SK-N-SH (cell line): ENCODE data around the gene YARS1. TPM values are rescaled to one million over a fixed set of nuclear protein-coding genes. Genes with fewer than 3 reads are reported as not detected.

Source experiments
- CTCF ChIA-PET: fragments of 300-600, 350-600 bp; formaldehyde crosslinking; extraction: SDS; loops from one replicate; lab custom pipeline; 2021; lab: Yijun Ruan, JAX
- POLR2A ChIA-PET: fragments of 350-600 bp; sonication (Branson Sonifier 250); formaldehyde crosslinking; extraction: SDS; loops from one replicate; lab custom pipeline; 2020; ENCODE audit warnings: antibody characterized with exemption, inconsistent platforms; lab: Yijun Ruan, JAX
- DNase-seq: peaks from one replicate; pipeline ENCODE4 v3.0.0; 2012
- H2AFZ ChIP-seq: fragments of 200-600 bp; sonication (generic); 2 replicates; pipeline ENCODE4 v1.8.1; 2016; ENCODE audit warnings: antibody characterized with exemption, mild to moderate bottlenecking, low read depth
- H3F3A ChIP-seq: fragments of 200-600 bp; sonication (generic); replicated peaks from 2 replicates; pipeline ENCODE3; 2016; ENCODE audit warnings: antibody characterized with exemption, mild to moderate bottlenecking; ENCODE audit not compliant: insufficient read depth
- H3K27ac ChIP-seq, 2 experiments: fragments of 200-500 bp in 1 of 2; fragments of 200-600 bp in 1 of 2; sonication (Bioruptor generic) in 1 of 2; sonication (generic), shearing (Covaris generic) in 1 of 2; 2 replicates each; pipeline versions ENCODE4 v1.5.1 to v1.6.1; 2014 to 2016; ENCODE audit warnings: low read depth in 2 of 2, inconsistent platforms in 1 of 2, low read length in 1 of 2, mild to moderate bottlenecking in 1 of 2, mixed read lengths in 1 of 2
- H3K27me3 ChIP-seq: fragments of 200-600 bp; sonication (generic), shearing (Covaris generic); 2 replicates; pipeline ENCODE4 v1.6.1; 2016; ENCODE audit warnings: mixed run types; ENCODE audit not compliant: insufficient read depth
- H3K36me3 ChIP-seq, 2 experiments: fragments of 200-500 bp in 1 of 2; fragments of 200-600 bp in 1 of 2; sonication (Bioruptor generic) in 1 of 2; sonication (generic) in 1 of 2; replicated peaks in 1 of 2; 2 replicates each; pipeline versions ENCODE3 to v1.5.1; 2014 to 2016; ENCODE audit warnings: low read length in 1 of 2, mild to moderate bottlenecking in 1 of 2; ENCODE audit not compliant: insufficient read depth in 2 of 2, control insufficient read depth in 1 of 2
- H3K4me1 ChIP-seq, 2 experiments: fragments of 200-500 bp in 1 of 2; fragments of 200-600 bp in 1 of 2; sonication (Bioruptor generic) in 1 of 2; sonication (generic), shearing (Covaris generic) in 1 of 2; 2 replicates each; pipeline versions ENCODE4 v1.5.1 to v1.6.1; 2014 to 2016; ENCODE audit warnings: low read depth in 1 of 2, low read length in 1 of 2, mixed run types in 1 of 2; ENCODE audit not compliant: insufficient read depth in 2 of 2, control insufficient read depth in 1 of 2
- H3K4me2 ChIP-seq: fragments of 200-600 bp; sonication (generic), shearing (Covaris generic); 2 replicates; pipeline ENCODE4 v1.6.1; 2017; ENCODE audit warnings: mixed run types
- H3K4me3 ChIP-seq, 2 experiments: fragments of 200-500 bp in 1 of 2; fragments of 200-600 bp in 1 of 2; sonication (Bioruptor generic) in 1 of 2; sonication (generic), shearing (Covaris generic) in 1 of 2; 2 replicates each; pipeline versions ENCODE4 v1.5.1 to v1.8.1; 2014 to 2016; ENCODE audit warnings: low read depth in 2 of 2, inconsistent platforms in 1 of 2, low read length in 1 of 2, mild to moderate bottlenecking in 1 of 2, mixed read lengths in 1 of 2, moderate library complexity in 1 of 2
- H3K79me2 ChIP-seq: fragments of 200-600 bp; sonication (generic); 2 replicates; pipeline ENCODE4 v1.8.1; 2017; ENCODE audit warnings: mild to moderate bottlenecking; ENCODE audit not compliant: insufficient read depth
- H3K9ac ChIP-seq: fragments of 200-600 bp; sonication (generic); 2 replicates; pipeline ENCODE4 v1.6.1; 2017; ENCODE audit warnings: mixed run types
- H3K9me2 ChIP-seq: fragments of 200-600 bp; sonication (generic); 2 replicates; pipeline ENCODE4 v1.6.1; 2017; ENCODE audit warnings: mixed run types
- H3K9me3 ChIP-seq: fragments of 200-600 bp; sonication (generic); 2 replicates; pipeline ENCODE4 v1.6.1; 2017; ENCODE audit warnings: mixed run types, mild to moderate bottlenecking, moderate library complexity
- H4K20me1 ChIP-seq: fragments of 200-600 bp; sonication (generic); 2 replicates; pipeline ENCODE4 v1.6.1; 2017; ENCODE audit warnings: mild to moderate bottlenecking, mixed run types; ENCODE audit not compliant: insufficient read depth
- CHD2 ChIP-seq: fragments of 150-350 bp; IDR thresholded peaks from 2 replicates; pipeline ENCODE4 v1.6.1; 2018; ENCODE audit warnings: low read length; ENCODE audit not compliant: partially characterized antibody
- CTCF ChIP-seq: fragments of 200-600 bp; sonication (generic); IDR thresholded peaks from 2 replicates; pipeline ENCODE4 v1.6.1; 2017; ENCODE audit warnings: antibody characterized with exemption, mild to moderate bottlenecking, moderate library complexity
- ELF1 ChIP-seq: IDR thresholded peaks from 2 replicates; pipeline ENCODE4 v1.4.0; 2012
- FOXM1 ChIP-seq: IDR thresholded peaks from 2 replicates; pipeline ENCODE4 v1.4.0; 2012; ENCODE audit warnings: low read depth, mild to moderate bottlenecking
- GATA2 ChIP-seq: sonication (generic); formaldehyde crosslinking; IDR thresholded peaks from 2 replicates; pipeline ENCODE4 v1.5.0; 2020; ENCODE audit warnings: mild to moderate bottlenecking, missing genetic modification reagents
- IRF3 ChIP-seq: fragments of 150-350 bp; IDR thresholded peaks from 2 replicates; pipeline ENCODE4 v1.6.1; 2016; ENCODE audit warnings: mild to moderate bottlenecking, low read depth, low read length
- MEF2A ChIP-seq: IDR thresholded peaks from 2 replicates; pipeline ENCODE4 v1.4.0; 2012; ENCODE audit warnings: low read depth, borderline replicate concordance
- NFIC ChIP-seq: IDR thresholded peaks from 2 replicates; pipeline ENCODE4 v1.4.0; 2012; ENCODE audit warnings: borderline replicate concordance
- RFX5 ChIP-seq: IDR thresholded peaks from 2 replicates; pipeline ENCODE4 v1.6.1; 2012; ENCODE audit warnings: mild to moderate bottlenecking, improper control_type of control experiment, low read length
- RXRA ChIP-seq: IDR thresholded peaks from 2 replicates; pipeline ENCODE4 v1.4.0; 2012; ENCODE audit warnings: low read depth, mild to moderate bottlenecking, borderline replicate concordance
- TAF1 ChIP-seq: IDR thresholded peaks from 2 replicates; pipeline ENCODE4 v1.6.1; 2012; ENCODE audit warnings: low read depth, mild to moderate bottlenecking, low read length, moderate library complexity, borderline replicate concordance
- WGBS: methylation state at CpG from one replicate; pipeline ENCODE4 v1.1.6; 2017; ENCODE audit warnings: low lambda C conversion rate; 5-methylcytosine and 5-hydroxymethylcytosine counted together
- polyA plus RNA-seq, 3 experiments: library from polyadenylated mRNA; depleted of rRNA; stranded (reverse); fragments of >200 nt; gene quantifications; 2 replicates each; pipeline ENCODE4 v1.2.3, GENCODE V29; 2012

Gene YARS1
- polyA plus RNA-seq, 1 of the 3 experiments (the other 2 are of a cell fraction) = 46.3 TPM

- TF ChIP-seq IRF3 = no peak
- TF ChIP-seq GATA2 (CRISPR knock-in tag) = no peak
These were observed 57.6 kb downstream of the YARS1 start (continued) for GRCh38 chr1:32759521-32759981.

- TF ChIP-seq RFX5 = no peak
- no peaks in the 10 kb centered on the region for H3K27me3 ChIP-seq
- ChIA-PET POLR2A (interaction anchor here (1.0 kb wide), 1 partner anchor 12 kb away, joined by 3 read pairs; no protein-coding TSS in a partner anchor), CTCF (interaction anchor here (1.2 to 6.6 kb wide), 3 partner anchors 13 to 47 kb away, joined by 3 to 56 read pairs (median 13); no protein-coding TSS in a partner anchor)
- WGBS = 83% methylated on average over 1 of the region's 1 CpG
- H3F3A ChIP-seq = peaks cover 16% of the 10 kb centered on the region
- H3K4me1 ChIP-seq = peaks cover 19 to 36% of the 10 kb centered on the region in 2 experiments; a peak in 3 of 4 replicates
- H3K36me3 ChIP-seq = no peaks in the 10 kb centered on the region
- 0 out of 2 replicates have a peak, but pooled peaks cover 3% of the 10 kb centered on the region for H3K79me2 ChIP-seq
- no peaks in the 10 kb centered on the region for H3K9me3 ChIP-seq
- no peaks in the 10 kb centered on the region for H3K9me2 ChIP-seq
- DNase-seq = no peak
- no peaks in the 10 kb centered on the region for H4K20me1 ChIP-seq
- no peak overlapping the region for H2AFZ ChIP-seq
- H3K4me3 ChIP-seq = no peak overlapping the region
- no peak overlapping the region for H3K9ac ChIP-seq
- H3K4me2 ChIP-seq = no peak overlapping the region
- H3K27ac ChIP-seq = no peak overlapping the region
These were observed 58.2 kb downstream of the YARS1 start for GRCh38 chr1:32758795-32759430.

GRCh38 chr1:32758177-32758794 is 58.9 kb downstream of the YARS1 start:
- WGBS = 75% methylated on average over 6 of the region's 7 CpGs
- Histone ChIP-seq H3K9me2 (no peaks in the 10 kb centered on the region), H3K4me1 (peaks cover 19 to 38% of the 10 kb centered on the region in 2 experiments; a peak in 3 of 4 replicates), H3K27me3 (no peaks in the 10 kb centered on the region), H3F3A (peaks cover 16% of the 10 kb centered on the region), H3K4me3 (no peak overlapping the region), H3K9ac (no peak overlapping the region), H3K36me3 (no peaks in the 10 kb centered on the region), H4K20me1 (no peaks in the 10 kb centered on the region), H3K9me3 (no peaks in the 10 kb centered on the region), H2AFZ (no peak overlapping the region), H3K4me2 (no peak overlapping the region), H3K27ac (no peak overlapping the region), H3K79me2 (0 out of 2 replicates have a peak, but pooled peaks cover 3% of the 10 kb centered on the region)
- TF ChIP-seq CHD2 (no peak), MEF2A (no peak), FOXM1 (no peak), ELF1 (no peak), RFX5 (no peak), RXRA (no peak), NFIC (no peak), TAF1 (no peak), CTCF (no peak)
- CTCF ChIA-PET = interaction anchor here (1.2 to 6.6 kb wide), 3 partner anchors 12 to 46 kb away, joined by 3 to 56 read pairs (median 13); no protein-coding TSS in a partner anchor
- POLR2A ChIA-PET = interaction anchor here (1.0 kb wide), 1 partner anchor 12 kb away, joined by 3 read pairs; no protein-coding TSS in a partner anchor
- DNase-seq = no peak
